Smooth muscle cell (in vitro differentiated cells): ENCODE results near the gene SH3BGRL3. TPM values are rescaled to one million over a fixed set of nuclear protein-coding genes. Genes with fewer than 3 reads are reported as not detected.

Experiments
- DNase-seq: peaks from one replicate; lab custom pipeline; 2025; ENCODE audit not compliant: unreplicated experiment; lab: John Stamatoyannopoulos, UW
- H2AFZ ChIP-seq: fragments of 200-600 bp; sonication (generic); 2 replicates; pipeline ENCODE4 v1.6.0; 2016; ENCODE audit warnings: antibody characterized with exemption, low read depth, mild to moderate bottlenecking
- H3F3A ChIP-seq: fragments of 200-600 bp; sonication (generic); 2 replicates; pipeline ENCODE4 v1.6.0; 2017; ENCODE audit warnings: antibody characterized with exemption, low read depth
- H3K27ac ChIP-seq: fragments of 200-600 bp; sonication (generic); 2 replicates; pipeline ENCODE4 v1.5.1; 2016; ENCODE audit warnings: low read depth, mild to moderate bottlenecking
- H3K27me3 ChIP-seq: fragments of 200-600 bp; sonication (generic); 2 replicates; pipeline ENCODE4 v1.6.1; 2016; ENCODE audit warnings: low read depth, mild to moderate bottlenecking
- H3K36me3 ChIP-seq: fragments of 200-600 bp; sonication (generic); 2 replicates; pipeline ENCODE4 v1.5.1; 2016; ENCODE audit warnings: low read depth
- H3K4me1 ChIP-seq: fragments of 200-600 bp; sonication (generic); 2 replicates; pipeline ENCODE4 v1.5.1; 2016; ENCODE audit warnings: low read depth
- H3K4me2 ChIP-seq: fragments of 200-600 bp; sonication (generic); 2 replicates; pipeline ENCODE4 v1.6.0; 2016; ENCODE audit warnings: mild to moderate bottlenecking
- H3K4me3 ChIP-seq: fragments of 200-600 bp; sonication (generic); 2 replicates; pipeline ENCODE4 v1.5.1; 2016; ENCODE audit warnings: mild to moderate bottlenecking
- H3K79me2 ChIP-seq: fragments of 200-600 bp; sonication (generic); 2 replicates; pipeline ENCODE4 v1.6.0; 2016; ENCODE audit warnings: low read depth, mild to moderate bottlenecking
- H3K9ac ChIP-seq: fragments of 200-600 bp; sonication (generic); 2 replicates; pipeline ENCODE4 v1.6.0; 2016; ENCODE audit warnings: low read depth
- H3K9me3 ChIP-seq: fragments of 200-600 bp; sonication (generic); replicated peaks from 2 replicates; pipeline ENCODE4 v1.5.1; 2016; ENCODE audit warnings: low read depth
- H4K20me1 ChIP-seq: fragments of 200-600 bp; sonication (generic); 2 replicates; pipeline ENCODE4 v1.6.0; 2016; ENCODE audit warnings: low read depth
- WGBS: methylation state at CpG from one replicate; pipeline ENCODE4 v1.1.7; 2016; ENCODE audit warnings: low lambda C conversion rate; 5-methylcytosine and 5-hydroxymethylcytosine counted together
- polyA plus RNA-seq: library from polyadenylated mRNA; unstranded; fragments of >200 nt; fragmentation: Nextera tagmentation; extraction: Ambion mirVana; gene quantifications from 2 replicates; pipeline ENCODE4 v1.2.1, GENCODE V29; 2016
- total RNA-seq: library from RNA; depleted of rRNA; stranded (reverse); fragments of >200 nt; gene quantifications from 2 replicates; pipeline ENCODE4 v1.2.3, GENCODE V29; 2014
- TF ChIP-seq, protein P1 (sequence below): fragments of 200-600 bp; sonication (generic); IDR thresholded peaks from 2 replicates; pipeline ENCODE4 v1.5.1; 2017; ENCODE audit warnings: borderline replicate concordance, mild to moderate bottlenecking, antibody characterized with exemption; ENCODE audit not compliant: insufficient read depth, poor library complexity, severe bottlenecking

The SH3BGRL3 gene
- total and polyA plus RNA-seq, 2 experiments from 2014 or later, result 241 to 1,367 TPM

GRCh38 chr1:26302733-26303405, 23.0 kb downstream of the SH3BGRL3 start:
- no peak for DNase-seq
- peaks cover 10% of the 10 kb centered on the region for H3K4me1 ChIP-seq
- H3K36me3 ChIP-seq, result no peaks in the 10 kb centered on the region
- no peak overlapping the region for H3K27ac ChIP-seq
- no peaks in the 10 kb centered on the region for H4K20me1 ChIP-seq
- no peaks in the 10 kb centered on the region for H3K79me2 ChIP-seq
- H3K27me3 ChIP-seq, result no peaks in the 10 kb centered on the region
- no peak overlapping the region for H3K4me3 ChIP-seq
- H3K9me3 ChIP-seq, result no peaks in the 10 kb centered on the region
- WGBS, result 69% methylated on average over 8 of the region's 8 CpGs
- H2AFZ ChIP-seq, result no peak overlapping the region
- no peak overlapping the region for H3K9ac ChIP-seq
- no peak overlapping the region for H3K4me2 ChIP-seq
- TF ChIP-seq, protein P1, sequence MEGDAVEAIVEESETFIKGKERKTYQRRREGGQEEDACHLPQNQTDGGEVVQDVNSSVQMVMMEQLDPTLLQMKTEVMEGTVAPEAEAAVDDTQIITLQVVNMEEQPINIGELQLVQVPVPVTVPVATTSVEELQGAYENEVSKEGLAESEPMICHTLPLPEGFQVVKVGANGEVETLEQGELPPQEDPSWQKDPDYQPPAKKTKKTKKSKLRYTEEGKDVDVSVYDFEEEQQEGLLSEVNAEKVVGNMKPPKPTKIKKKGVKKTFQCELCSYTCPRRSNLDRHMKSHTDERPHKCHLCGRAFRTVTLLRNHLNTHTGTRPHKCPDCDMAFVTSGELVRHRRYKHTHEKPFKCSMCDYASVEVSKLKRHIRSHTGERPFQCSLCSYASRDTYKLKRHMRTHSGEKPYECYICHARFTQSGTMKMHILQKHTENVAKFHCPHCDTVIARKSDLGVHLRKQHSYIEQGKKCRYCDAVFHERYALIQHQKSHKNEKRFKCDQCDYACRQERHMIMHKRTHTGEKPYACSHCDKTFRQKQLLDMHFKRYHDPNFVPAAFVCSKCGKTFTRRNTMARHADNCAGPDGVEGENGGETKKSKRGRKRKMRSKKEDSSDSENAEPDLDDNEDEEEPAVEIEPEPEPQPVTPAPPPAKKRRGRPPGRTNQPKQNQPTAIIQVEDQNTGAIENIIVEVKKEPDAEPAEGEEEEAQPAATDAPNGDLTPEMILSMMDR, result no peak
- H3F3A ChIP-seq, result no peaks in the 10 kb centered on the region

DNA sequence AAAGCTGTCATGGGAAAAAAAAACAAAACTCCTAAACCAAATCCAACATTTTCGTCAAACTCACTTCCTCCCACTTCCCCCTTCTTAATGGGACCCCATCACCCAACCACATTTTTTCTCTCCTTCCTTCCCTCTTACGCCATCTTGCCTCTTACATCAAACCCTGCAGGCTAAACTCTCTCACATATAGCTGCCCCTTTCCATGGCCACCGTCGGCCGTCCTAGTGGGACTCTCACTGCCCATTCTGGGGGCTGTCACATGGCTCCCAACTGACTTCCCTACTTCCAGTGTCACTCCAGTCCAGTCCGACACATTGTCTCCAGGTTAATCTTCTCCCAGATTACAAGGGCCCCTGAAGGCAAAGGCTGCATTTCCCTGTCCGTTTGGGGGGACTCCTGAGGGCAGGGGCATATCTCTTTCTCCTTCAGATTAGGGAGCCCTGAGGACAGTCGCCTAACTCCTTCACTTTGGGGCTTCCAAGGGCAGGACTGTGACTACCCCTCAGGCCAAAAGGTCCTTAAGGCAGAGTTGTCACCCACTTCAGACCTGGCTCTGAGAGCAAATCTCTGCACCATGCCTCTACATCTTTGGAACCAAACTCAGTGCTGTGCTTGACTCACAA, 25.9 kb downstream of the SH3BGRL3 start:
- Histone ChIP-seq H3F3A (no peaks in the 10 kb centered on the region), H3K36me3 (no peaks in the 10 kb centered on the region), H3K27me3 (no peaks in the 10 kb centered on the region), H3K4me1 (peaks cover 10% of the 10 kb centered on the region), H3K4me3 (peak overlapping the region; percentile 91), H3K79me2 (no peaks in the 10 kb centered on the region), H2AFZ (peak overlapping the region; percentile 99), H3K27ac (peak overlapping the region; percentile 65), H4K20me1 (no peaks in the 10 kb centered on the region), H3K4me2 (peak overlapping the region; percentile 99), H3K9me3 (no peaks in the 10 kb centered on the region), H3K9ac (peak overlapping the region; percentile 95)
- WGBS, result 53% methylated on average over 8 of the region's 8 CpGs
- TF ChIP-seq, protein P1, result no peak
- no peak for DNase-seq

DNA sequence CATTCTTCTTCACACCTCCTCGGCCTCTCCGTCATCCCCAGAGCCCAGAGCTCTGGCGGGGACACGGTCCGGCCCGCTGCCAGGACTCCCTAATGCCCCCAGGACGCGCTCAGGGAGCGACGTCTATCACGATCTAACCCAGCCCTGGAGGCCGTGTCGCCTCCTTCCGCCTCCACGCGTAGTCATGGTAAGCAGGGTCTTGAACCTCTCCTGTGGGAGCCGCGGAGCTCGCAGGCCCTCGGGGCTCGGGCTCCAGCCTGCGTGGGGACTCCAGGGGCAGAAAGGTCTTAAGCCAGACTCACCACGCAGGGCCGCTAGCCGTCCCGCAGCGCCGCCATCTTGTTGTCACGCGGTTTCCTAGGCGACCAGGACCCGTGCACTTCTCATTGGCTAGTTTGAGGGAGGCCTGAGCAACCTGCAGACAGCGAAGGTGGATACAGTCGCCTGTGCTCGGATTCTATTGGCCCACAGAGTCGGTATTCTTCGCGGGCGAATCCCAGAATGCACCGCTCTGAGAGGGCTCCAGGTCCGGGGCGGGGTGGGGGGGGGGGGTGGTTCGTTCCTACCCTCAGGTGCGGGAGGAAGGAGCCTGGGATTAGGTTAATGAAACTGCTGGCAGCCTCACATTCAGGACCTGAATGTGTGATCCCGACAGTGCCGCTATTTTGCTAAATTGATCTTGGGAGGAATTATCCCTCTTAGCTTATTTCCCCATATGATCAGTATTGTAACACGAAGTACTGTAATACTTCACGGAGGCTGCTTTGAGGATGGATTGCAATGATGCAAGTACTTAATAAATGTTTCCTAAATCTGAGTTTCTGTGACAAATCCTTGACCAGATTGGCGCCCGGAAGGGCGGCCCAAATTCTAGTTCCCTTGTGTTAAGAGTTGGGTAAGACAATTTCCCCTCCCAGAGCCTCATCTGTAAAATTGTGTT, 26.7 kb downstream of the SH3BGRL3 start, which contains the start of gene UBXN11:
TSS of gene UBXN11 (minus strand) at position 347 of the 940 bp plus-strand sequence. CDS start 3,753 bp downstream, outside the sequence.
- Histone ChIP-seq H3F3A (no peaks in the 10 kb centered on the region), H2AFZ (peak within 1 kb of the TSS; percentile 99), H3K27ac (peak within 1 kb of the TSS; percentile 65), H3K4me2 (peak within 1 kb of the TSS; percentile 99), H3K9ac (peak within 1 kb of the TSS; percentile 95), H3K79me2 (no peaks in the 10 kb centered on the region), H3K27me3 (no peaks in the 10 kb centered on the region), H3K4me1 (peaks cover 10% of the 10 kb centered on the region), H3K9me3 (no peaks in the 10 kb centered on the region), H3K4me3 (peak within 1 kb of the TSS; percentile 91), H4K20me1 (no peaks in the 10 kb centered on the region), H3K36me3 (no peaks in the 10 kb centered on the region)
- DNase-seq, result peak; percentile 48
- TF ChIP-seq, protein P1, result no peak
- 3% methylated on average over 51 of the region's 51 CpGs for WGBS
